H1 (cell line): ENCODE measurements around the gene INAVA. TPM values are rescaled to one million over a fixed set of nuclear protein-coding genes. Genes with fewer than 3 reads are reported as not detected.

ENCODE experiments used
- CHD1 ChIP-seq: IDR thresholded peaks from 2 replicates; pipeline ENCODE4 v1.6.1; 2012; ENCODE audit warnings: low read depth, low read length, improper control_type of control experiment
- TCF12 ChIP-seq: IDR thresholded peaks from 2 replicates; pipeline ENCODE4 v1.6.1; 2011; ENCODE audit warnings: low read depth, mild to moderate bottlenecking, low read length
- polyA plus RNA-seq, 7 experiments: library from polyadenylated mRNA; depleted of rRNA in 3 of 7; stranded (reverse) in 5 of 7; unstranded in 2 of 7; fragments of >200 nt in 5 of 7; fragments of 200-250 nt in 2 of 7; gene quantifications; 1 replicate in 5 of 7; 2 replicates in 1 of 7; 4 replicates in 1 of 7; pipeline versions ENCODE4 v1.2.1 to v1.2.3, GENCODE V29; 2011 to 2013; ENCODE audit warnings: missing spikeins in 2 of 7, mixed read lengths in 2 of 7
- total RNA-seq: library from RNA; stranded (reverse); fragmentation: NEBNext Ultra II Directional; extraction: Animal tissue kit (Norgen Biotek cat#: 25700); gene quantifications from 2 replicates; pipeline ENCODE4 v1.2.1, GENCODE V29; 2021

The INAVA gene
- total and polyA plus RNA-seq, 2 of the 8 experiments (the other 6 are each of a cell fraction or from before 2014, with no cell fraction given) = 46.8 to 49.3 TPM

- TF ChIP-seq CHD1 (no peak), TCF12 (no peak)
These were observed 13.0 kb downstream of the INAVA start (continued) for GRCh38 chr1:200907611-200908097.
